HEK293 (cell line): Measurements from ENCODE around the gene PPP2R3C.
A peak's percentile ranks its signal among the peaks of the same experiment; 100 is the strongest.

Experiments
- CTCF ChIA-PET: fragments of 350-600 bp; formaldehyde crosslinking; extraction: SDS; loops from one replicate; lab custom pipeline; 2021; ENCODE audit warnings: antibody characterized with exemption; lab: Yijun Ruan, JAX
- POLR2A ChIA-PET: fragments of 300-600 bp; formaldehyde crosslinking; extraction: SDS; loops from one replicate; lab custom pipeline; 2020; ENCODE audit warnings: antibody characterized with exemption, inconsistent platforms; lab: Yijun Ruan, JAX
- H3K27ac ChIP-seq: fragments of 200-500 bp; sonication (Bioruptor generic); 2 replicates; pipeline ENCODE4 v1.5.1; 2014; ENCODE audit warnings: low read depth, low read length, control low read depth, inconsistent platforms; ENCODE audit errors: extremely low read depth
- H3K36me3 ChIP-seq, 2 experiments: fragments of 200-500 bp in 1 of 2; sonication (Bioruptor generic) in 1 of 2; 1 replicate in 1 of 2; 2 replicates in 1 of 2; pipeline ENCODE4 v1.5.1; 2014 to 2017; ENCODE audit warnings: inconsistent platforms in 2 of 2, low read length in 2 of 2; ENCODE audit not compliant: control insufficient read depth in 2 of 2, insufficient read depth in 1 of 2
- H3K4me1 ChIP-seq: fragments of 200-500 bp; sonication (Bioruptor generic); 2 replicates; pipeline ENCODE4 v1.5.1; 2014; ENCODE audit warnings: mild to moderate bottlenecking, low read length, inconsistent platforms; ENCODE audit not compliant: control insufficient read depth, insufficient read depth
- H3K4me3 ChIP-seq: 2 replicates; pipeline ENCODE4 v1.5.1; 2011; ENCODE audit warnings: low read depth, mild to moderate bottlenecking, control low read depth, low read length, moderate library complexity
- H3K9me3 ChIP-seq: fragments of 200-500 bp; sonication (Bioruptor generic); 2 replicates; pipeline ENCODE4 v1.5.1; 2014; ENCODE audit warnings: low read depth, low read length, inconsistent platforms; ENCODE audit not compliant: control insufficient read depth, insufficient read depth
- AEBP2 ChIP-seq: fragments of 450-650 bp; formaldehyde crosslinking; IDR thresholded peaks from 2 replicates; pipeline ENCODE4 v1.5.1; 2016; ENCODE audit warnings: missing biosample characterization, missing genetic modification characterization, borderline replicate concordance
- ATF2 ChIP-seq: fragments of 450-650 bp; formaldehyde crosslinking; IDR thresholded peaks from 2 replicates; pipeline ENCODE4 v1.5.1; 2016; ENCODE audit warnings: missing biosample characterization, missing genetic modification characterization, low read depth
- KLF1 ChIP-seq: fragments of 450-650 bp; formaldehyde crosslinking; IDR thresholded peaks from 2 replicates; pipeline ENCODE4 v1.5.1; 2016; ENCODE audit warnings: missing biosample characterization, missing genetic modification characterization
- TCF7L2 ChIP-seq: IDR thresholded peaks from 2 replicates; pipeline ENCODE4 v1.6.1; 2011; ENCODE audit warnings: low read depth, mild to moderate bottlenecking, inconsistent platforms, low read length, moderate library complexity, borderline replicate concordance
- ZNF112 ChIP-seq: fragments of 450-650 bp; formaldehyde crosslinking; IDR thresholded peaks from 2 replicates; pipeline ENCODE4 v1.5.0; 2017; ENCODE audit warnings: missing biosample characterization, missing genetic modification characterization
- ZNF121 ChIP-seq: fragments of 450-650 bp; formaldehyde crosslinking; IDR thresholded peaks from 2 replicates; pipeline ENCODE4 v1.5.1; 2016; ENCODE audit warnings: missing biosample characterization, missing genetic modification characterization
- ZNF16 ChIP-seq: fragments of 450-650 bp; formaldehyde crosslinking; IDR thresholded peaks from 2 replicates; pipeline ENCODE4 v1.5.1; 2016; ENCODE audit warnings: low read depth, missing biosample characterization, missing genetic modification characterization
- ZNF23 ChIP-seq: fragments of 450-650 bp; formaldehyde crosslinking; IDR thresholded peaks from 2 replicates; pipeline ENCODE4 v1.5.1; 2016; ENCODE audit warnings: missing biosample characterization, missing genetic modification characterization, borderline replicate concordance
- ZNF280C ChIP-seq: fragments of 450-650 bp; formaldehyde crosslinking; IDR thresholded peaks from 2 replicates; pipeline ENCODE4 v1.5.1; 2016; ENCODE audit warnings: missing biosample characterization, missing genetic modification characterization
- ZNF394 ChIP-seq: fragments of 450-650 bp; formaldehyde crosslinking; IDR thresholded peaks from 2 replicates; pipeline ENCODE4 v1.5.1; 2016; ENCODE audit warnings: missing biosample characterization, missing genetic modification characterization, mild to moderate bottlenecking, moderate library complexity, borderline replicate concordance
- ZNF654 ChIP-seq: fragments of 450-650 bp; formaldehyde crosslinking; IDR thresholded peaks from 2 replicates; pipeline ENCODE4 v1.5.1; 2016; ENCODE audit warnings: low read depth, missing biosample characterization, missing genetic modification characterization
- ZNF777 ChIP-seq: fragments of 450-650 bp; formaldehyde crosslinking; IDR thresholded peaks from 2 replicates; pipeline ENCODE4 v1.5.1; 2017; ENCODE audit warnings: missing biosample characterization, missing genetic modification characterization, borderline replicate concordance
- ZSCAN16 ChIP-seq: fragments of 450-650 bp; formaldehyde crosslinking; IDR thresholded peaks from 2 replicates; pipeline ENCODE4 v1.5.1; 2016; ENCODE audit warnings: missing biosample characterization, missing genetic modification characterization

Gene PPP2R3C

GRCh38 chr14:35117112-35117511 lies 4.7 kb downstream of the PPP2R3C start:
- POLR2A ChIA-PET: no interaction called here
- CTCF ChIA-PET: no interaction called here
- TF ChIP-seq ZNF23 (no peak), ZNF16 (tag by site-specific recombination) (no peak)
- no peaks in the 10 kb centered on the region for H3K4me1 ChIP-seq
- no peak overlapping the region for H3K27ac ChIP-seq
- no peak overlapping the region for H3K4me3 ChIP-seq
- no peaks in the 10 kb centered on the region for H3K9me3 ChIP-seq
- H3K36me3 ChIP-seq: peaks cover 12 to 36% of the 10 kb centered on the region in 2 experiments

- ChIA-PET CTCF (interaction anchor here (0.7 kb wide), 1 partner anchor 452 kb away, joined by 3 read pairs; no protein-coding TSS in a partner anchor), POLR2A (no interaction called here)
- no peaks in the 10 kb centered on the region for H3K9me3 ChIP-seq
- H3K36me3 ChIP-seq: peaks cover 12 to 45% of the 10 kb centered on the region in 2 experiments
- H3K4me3 ChIP-seq: no peak overlapping the region
- no peak overlapping the region for H3K27ac ChIP-seq
- H3K4me1 ChIP-seq: no peaks in the 10 kb centered on the region
- peak; percentile 33; the same call in 1 of the 2 replicates for TF ChIP-seq ZNF121 (tag by site-specific recombination)
- no peak for TF ChIP-seq TCF7L2
These were observed 5.5 kb downstream of the PPP2R3C start for GRCh38 chr14:35116242-35116641.

GRCh38 chr14:35114036-35114435 lies 7.8 kb downstream of the PPP2R3C start:
- Histone ChIP-seq H3K9me3 (no peaks in the 10 kb centered on the region), H3K4me3 (no peak overlapping the region), H3K27ac (no peak overlapping the region), H3K4me1 (no peaks in the 10 kb centered on the region), H3K36me3 (peaks cover 24 to 59% of the 10 kb centered on the region in 2 experiments)
- POLR2A ChIA-PET: no interaction called here
- CTCF ChIA-PET: interaction anchor here (0.6 kb wide), 1 partner anchor 68 kb away, joined by 3 read pairs; the partner anchor contains the start of gene FAM177A1
- TF ChIP-seq AEBP2 (tag by site-specific recombination) (no peak), ATF2 (peak; percentile 49; the same call in 1 of the 2 replicates)

- ChIA-PET POLR2A (interaction anchor here (0.6 to 1.0 kb wide), 2 partner anchors 8 to 10 kb away, joined by 3 read pairs; partner anchors contain the start of genes PPP2R3C and PRORP), CTCF (interaction anchor here (1.2 kb wide), 1 partner anchor 782 kb away, joined by 4 read pairs; no protein-coding TSS in a partner anchor)
- Histone ChIP-seq H3K4me3 (no peak overlapping the region), H3K27ac (no peak overlapping the region), H3K4me1 (no peaks in the 10 kb centered on the region), H3K9me3 (no peaks in the 10 kb centered on the region), H3K36me3 (peaks cover 30 to 59% of the 10 kb centered on the region in 2 experiments)
- TF ChIP-seq ZSCAN16 (no peak), ZNF654 (tag by site-specific recombination) (no peak)
These were observed 8.4 kb downstream of the PPP2R3C start for GRCh38 chr14:35113308-35113950.

GRCh38 chr14:35112641-35113040 lies 9.1 kb downstream of the PPP2R3C start:
- H3K4me3 ChIP-seq: no peak overlapping the region
- CTCF ChIA-PET: interaction anchor here (1.2 kb wide), 1 partner anchor 781 kb away, joined by 4 read pairs; no protein-coding TSS in a partner anchor
- TF ChIP-seq ZNF394 (no peak), KLF1 (tag by site-specific recombination) (no peak), ZNF112 (no peak), ZNF777 (tag by site-specific recombination) (no peak), ZNF280C (no peak), ZNF16 (tag by site-specific recombination) (no peak)

More at GRCh38 chr14:35112641-35113040, 9.1 kb downstream of the PPP2R3C start:
- Histone ChIP-seq H3K36me3 (peaks cover 37 to 59% of the 10 kb centered on the region in 2 experiments), H3K9me3 (no peaks in the 10 kb centered on the region), H3K4me1 (no peaks in the 10 kb centered on the region), H3K27ac (no peak overlapping the region)
- POLR2A ChIA-PET: interaction anchor here (0.6 kb wide), 1 partner anchor 256 kb away, joined by 3 read pairs; no protein-coding TSS in a partner anchor
